Thoracic aorta (tissue), 2 donors: ENCODE data around the gene CNST. TPM values are rescaled to one million over a fixed set of nuclear protein-coding genes. Genes with fewer than 3 reads are reported as not detected.

Source experiments
- ATAC-seq: fragments of 150-250 bp; one replicate; pipeline ENCODE4 v1.8.0; 2017; ENCODE audit warnings: low read depth; ENCODE audit not compliant: insufficient number of reproducible peaks, low FRiP score
- DNase-seq: peaks from one replicate; pipeline ENCODE4 v3.0.0-alpha.2; 2020; ENCODE audit warnings: low spot score
- H3K27ac ChIP-seq, 2 donors: fragments of 200-600 bp; sonication (generic); 1 replicate in 1 of 2; 2 replicates in 1 of 2; pipeline ENCODE4 v1.5.1; 2016; ENCODE audit warnings: mild to moderate bottlenecking in 2 of 2, moderate library complexity in 2 of 2
- H3K27me3 ChIP-seq: fragments of 200-600 bp; sonication (generic); replicated peaks from 2 replicates; pipeline ENCODE4 v1.6.0; 2016; ENCODE audit warnings: mild to moderate bottlenecking; ENCODE audit not compliant: insufficient read depth
- H3K36me3 ChIP-seq: fragments of 200-600 bp; sonication (generic); one replicate; pipeline ENCODE4 v1.5.1; 2016
- H3K4me1 ChIP-seq, 2 donors: fragments of 200-600 bp; sonication (generic); 1 replicate in 1 of 2; 2 replicates in 1 of 2; pipeline versions ENCODE4 v1.5.1 to v1.6.0; 2016; ENCODE audit warnings: low read depth in 2 of 2, mild to moderate bottlenecking in 1 of 2; ENCODE audit not compliant: control insufficient read depth in 1 of 2
- H3K4me3 ChIP-seq: fragments of 200-600 bp; sonication (generic); 2 replicates; pipeline ENCODE4 v1.5.1; 2016; ENCODE audit warnings: mild to moderate bottlenecking
- H3K9me3 ChIP-seq: fragments of 200-600 bp; sonication (generic); 2 replicates; pipeline ENCODE4 v1.5.1; 2016
- total RNA-seq, 2 donors: library from RNA; depleted of rRNA; stranded (reverse); fragments of >200 nt; gene quantifications; one replicate each; pipeline versions ENCODE4 v1.1.0 to v1.2.3, GENCODE V29; 2016
- TF ChIP-seq, protein P1 (sequence below): fragments of 200-600 bp; sonication (generic); IDR thresholded peaks from one replicate; pipeline ENCODE4 v1.5.1; 2019; ENCODE audit warnings: antibody characterized with exemption

Gene CNST
- total RNA-seq, 2 donors from 2014 or later = 20.7 to 29.3 TPM

DNA sequence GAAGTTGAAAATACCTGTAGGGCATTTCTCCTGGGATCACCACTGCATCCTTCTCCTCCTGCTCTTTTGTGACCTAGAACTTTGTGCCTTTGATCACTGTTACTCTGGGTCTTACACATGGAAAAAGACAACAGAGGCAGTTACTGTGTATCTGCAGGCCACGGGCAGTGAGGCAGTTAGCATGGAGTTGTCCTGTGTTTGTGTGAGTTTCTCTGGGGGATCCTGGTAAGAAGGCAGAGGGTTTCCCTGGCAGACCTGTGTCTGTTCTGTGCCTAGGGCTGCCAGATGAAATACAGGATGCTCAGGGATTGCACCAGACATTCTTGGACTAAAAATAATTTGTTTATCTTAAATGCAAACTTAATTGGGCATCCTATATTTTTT, 113.5 kb downstream of the CNST start:
- H3K9me3 ChIP-seq = no peaks in the 10 kb centered on the region
- no peak for DNase-seq
- H3K4me1 ChIP-seq = no peaks in the 10 kb centered on the region
- no peaks in the 10 kb centered on the region for H3K36me3 ChIP-seq
- TF ChIP-seq, protein P1, sequence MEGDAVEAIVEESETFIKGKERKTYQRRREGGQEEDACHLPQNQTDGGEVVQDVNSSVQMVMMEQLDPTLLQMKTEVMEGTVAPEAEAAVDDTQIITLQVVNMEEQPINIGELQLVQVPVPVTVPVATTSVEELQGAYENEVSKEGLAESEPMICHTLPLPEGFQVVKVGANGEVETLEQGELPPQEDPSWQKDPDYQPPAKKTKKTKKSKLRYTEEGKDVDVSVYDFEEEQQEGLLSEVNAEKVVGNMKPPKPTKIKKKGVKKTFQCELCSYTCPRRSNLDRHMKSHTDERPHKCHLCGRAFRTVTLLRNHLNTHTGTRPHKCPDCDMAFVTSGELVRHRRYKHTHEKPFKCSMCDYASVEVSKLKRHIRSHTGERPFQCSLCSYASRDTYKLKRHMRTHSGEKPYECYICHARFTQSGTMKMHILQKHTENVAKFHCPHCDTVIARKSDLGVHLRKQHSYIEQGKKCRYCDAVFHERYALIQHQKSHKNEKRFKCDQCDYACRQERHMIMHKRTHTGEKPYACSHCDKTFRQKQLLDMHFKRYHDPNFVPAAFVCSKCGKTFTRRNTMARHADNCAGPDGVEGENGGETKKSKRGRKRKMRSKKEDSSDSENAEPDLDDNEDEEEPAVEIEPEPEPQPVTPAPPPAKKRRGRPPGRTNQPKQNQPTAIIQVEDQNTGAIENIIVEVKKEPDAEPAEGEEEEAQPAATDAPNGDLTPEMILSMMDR = no peak
- no peak for ATAC-seq
- H3K27me3 ChIP-seq = no peaks in the 10 kb centered on the region
- H3K4me3 ChIP-seq = no peak overlapping the region
- no peak overlapping the region for H3K27ac ChIP-seq

DNA sequence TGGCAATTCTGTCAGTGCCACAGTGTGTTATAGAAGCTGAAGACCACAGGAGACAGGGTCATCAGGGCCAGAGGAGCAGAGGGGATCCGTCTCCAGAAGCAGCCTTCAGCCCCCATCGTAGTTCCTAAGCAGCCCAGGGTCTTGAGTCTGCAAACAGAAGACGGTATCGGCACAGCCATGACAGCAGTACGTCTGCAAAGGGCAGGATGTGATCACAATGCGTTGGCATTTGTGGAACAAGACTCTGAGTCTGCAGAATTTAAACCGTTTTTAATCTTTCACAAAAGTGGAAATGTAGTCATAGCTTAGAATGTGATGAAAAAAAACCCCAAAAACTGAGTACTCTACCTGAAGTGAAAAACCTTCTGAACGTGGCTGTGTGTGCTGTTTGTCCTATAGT, 113.9 kb downstream of the CNST start:
- no peak for ATAC-seq
- Histone ChIP-seq H3K4me1 (no peaks in the 10 kb centered on the region), H3K27ac (no peak overlapping the region), H3K36me3 (no peaks in the 10 kb centered on the region), H3K27me3 (no peaks in the 10 kb centered on the region), H3K4me3 (no peak overlapping the region), H3K9me3 (no peaks in the 10 kb centered on the region)
- TF ChIP-seq, protein P1 = no peak
- no peak for DNase-seq

DNA sequence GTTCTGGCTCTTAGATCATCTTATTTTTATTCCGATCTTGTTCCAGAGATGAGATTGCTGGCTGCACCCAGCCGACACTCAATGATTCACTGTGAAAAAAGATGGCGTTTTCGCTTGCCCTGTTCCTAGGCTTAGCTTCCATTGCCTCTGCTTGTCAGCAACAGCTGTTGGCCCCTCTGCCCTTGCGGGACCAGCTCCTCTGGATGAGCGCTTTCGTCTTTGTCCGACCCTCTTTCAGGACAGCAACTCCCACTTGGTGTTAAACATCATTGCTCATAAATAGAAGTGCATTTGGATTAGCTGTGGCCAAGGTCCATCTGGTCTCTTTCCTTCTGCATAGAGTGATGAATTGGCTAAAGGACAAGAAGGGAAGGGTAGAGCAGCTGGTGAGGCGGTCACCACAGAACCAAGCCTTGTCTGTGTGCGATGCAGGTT, 114.5 kb downstream of the CNST start:
- ATAC-seq = no peak
- no peaks in the 10 kb centered on the region for H3K9me3 ChIP-seq
- no peaks in the 10 kb centered on the region for H3K27me3 ChIP-seq
- DNase-seq = no peak
- no peak overlapping the region for H3K4me3 ChIP-seq
- no peaks in the 10 kb centered on the region for H3K36me3 ChIP-seq
- H3K27ac ChIP-seq = no peak overlapping the region
- TF ChIP-seq, protein P1 = no peak
- no peaks in the 10 kb centered on the region for H3K4me1 ChIP-seq

DNA sequence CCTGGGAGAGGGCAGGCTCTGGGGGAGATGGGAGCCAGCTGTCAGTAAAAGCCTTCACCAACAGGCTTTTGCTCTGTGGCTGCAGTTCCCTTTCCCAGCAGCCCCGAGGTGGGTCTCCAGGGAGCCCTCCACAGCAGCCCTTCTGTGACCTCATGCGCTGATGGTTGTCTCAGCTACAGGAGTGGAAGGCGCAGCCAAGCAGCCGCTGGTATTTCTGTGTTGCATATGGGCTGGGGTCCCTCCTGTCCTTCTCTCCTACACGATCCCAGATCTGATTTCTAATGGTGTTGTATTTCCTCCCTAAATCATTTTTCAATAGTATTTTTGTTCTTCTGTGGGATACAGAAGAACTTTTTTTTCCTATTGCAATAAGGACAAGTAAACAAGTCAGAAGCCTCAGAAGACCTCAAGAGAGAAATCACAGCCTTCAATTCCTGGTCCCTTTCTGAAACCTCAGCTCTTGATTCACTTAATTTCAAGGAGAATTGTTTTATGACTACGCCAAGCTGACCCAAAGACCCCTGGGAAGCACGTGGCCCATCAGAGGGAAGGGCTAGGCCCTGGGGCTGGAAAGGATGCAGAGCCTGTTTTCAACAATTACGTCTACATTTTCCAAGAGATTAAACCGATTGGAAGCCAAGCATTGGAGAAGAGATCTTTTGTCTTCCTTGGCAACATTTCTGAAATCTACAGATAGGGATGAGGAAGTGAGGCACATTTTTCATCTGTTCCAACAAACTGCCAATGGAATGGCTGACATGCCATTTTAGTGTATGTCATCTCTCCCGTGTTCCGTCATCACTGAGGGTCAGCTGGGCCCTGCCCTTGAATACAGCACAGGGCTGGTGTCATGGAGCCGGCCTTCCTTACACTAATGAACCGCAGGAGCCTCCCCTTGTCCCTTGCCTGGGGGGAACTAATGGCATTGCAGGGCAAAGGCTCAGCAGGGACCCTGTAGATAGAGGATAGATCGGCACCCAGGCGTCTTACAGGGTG, 115.9 kb downstream of the CNST start:
- H3K27me3 ChIP-seq = no peaks in the 10 kb centered on the region
- H3K4me3 ChIP-seq = no peak overlapping the region
- no peak for ATAC-seq
- TF ChIP-seq, protein P1 = no peak
- H3K36me3 ChIP-seq = no peaks in the 10 kb centered on the region
- no peaks in the 10 kb centered on the region for H3K4me1 ChIP-seq
- DNase-seq = no peak
- no peaks in the 10 kb centered on the region for H3K9me3 ChIP-seq
- H3K27ac ChIP-seq = no peak overlapping the region

DNA sequence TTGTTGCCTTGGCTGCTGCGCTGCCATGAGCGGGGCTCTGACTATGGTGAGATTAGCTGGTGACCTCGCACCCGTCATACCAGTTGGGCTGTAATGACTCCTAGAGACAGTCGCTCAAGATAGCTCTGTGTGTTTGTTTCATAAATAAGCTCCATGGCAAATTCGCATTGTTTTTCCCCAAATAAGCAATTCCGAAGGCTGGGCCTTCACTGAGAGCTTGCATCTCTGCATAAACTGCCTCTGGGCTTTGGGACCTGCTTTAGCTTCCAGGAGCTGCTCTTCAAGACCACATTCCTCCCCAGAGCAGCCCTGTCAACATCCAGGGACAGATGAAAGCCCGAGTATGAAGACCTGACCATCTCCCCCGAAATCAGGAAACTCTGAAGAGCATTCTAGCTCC, 117.3 kb downstream of the CNST start:
- TF ChIP-seq, protein P1 = no peak
- no peak overlapping the region for H3K27ac ChIP-seq
- no peaks in the 10 kb centered on the region for H3K9me3 ChIP-seq
- DNase-seq = no peak
- H3K4me1 ChIP-seq = no peaks in the 10 kb centered on the region
- H3K4me3 ChIP-seq = no peak overlapping the region
- no peaks in the 10 kb centered on the region for H3K36me3 ChIP-seq
- H3K27me3 ChIP-seq = no peaks in the 10 kb centered on the region
- ATAC-seq = no peak
